Mesendoderm (in vitro differentiated cells): ENCODE data around the gene RUNX2.

Source experiments
- DNase-seq: peaks from one replicate; pipeline ENCODE4 v3.0.0; 2013
- H2AK5ac ChIP-seq: 2 replicates; pipeline ENCODE4 v1.6.1; 2013; ENCODE audit warnings: low read length, inconsistent platforms
- H2BK120ac ChIP-seq: 2 replicates; pipeline ENCODE4 v1.6.1; 2013; ENCODE audit warnings: low read depth, mild to moderate bottlenecking, low read length, moderate library complexity, mixed read lengths
- H2BK15ac ChIP-seq: replicated peaks from 2 replicates; pipeline ENCODE4 v1.6.1; 2013; ENCODE audit warnings: low read depth, mild to moderate bottlenecking, moderate library complexity
- H2BK5ac ChIP-seq: 2 replicates; pipeline ENCODE4 v1.6.1; 2013; ENCODE audit warnings: low read length, inconsistent platforms
- H3K18ac ChIP-seq: 2 replicates; pipeline ENCODE4 v1.6.1; 2013; ENCODE audit warnings: mild to moderate bottlenecking, low read length, mixed read lengths
- H3K23ac ChIP-seq: one replicate; pipeline ENCODE4 v1.6.1; 2013; ENCODE audit warnings: low read length
- H3K27ac ChIP-seq: 2 replicates; pipeline ENCODE4 v1.5.1; 2013; ENCODE audit warnings: low read depth, mild to moderate bottlenecking, inconsistent platforms, low read length, moderate library complexity
- H3K27me3 ChIP-seq: 2 replicates; pipeline ENCODE4 v1.6.1; 2013; ENCODE audit warnings: low read length, control low read depth, mild to moderate bottlenecking, inconsistent platforms; ENCODE audit not compliant: insufficient read depth, poor library complexity
- H3K36me3 ChIP-seq: 2 replicates; pipeline ENCODE4 v1.6.1; 2013; ENCODE audit warnings: low read length, inconsistent platforms; ENCODE audit not compliant: control insufficient read depth, insufficient read depth
- H3K4ac ChIP-seq: one replicate; pipeline ENCODE4 v1.6.1; 2013; ENCODE audit warnings: low read depth, mild to moderate bottlenecking, low read length, moderate library complexity
- H3K4me1 ChIP-seq: 2 replicates; pipeline ENCODE4 v1.6.1; 2013; ENCODE audit warnings: low read depth, low read length, inconsistent platforms; ENCODE audit not compliant: control insufficient read depth
- H3K4me2 ChIP-seq: 2 replicates; pipeline ENCODE4 v1.6.1; 2013; ENCODE audit warnings: low read length
- H3K4me3 ChIP-seq: 2 replicates; pipeline ENCODE4 v1.5.1; 2013; ENCODE audit warnings: mild to moderate bottlenecking, low read length
- H3K56ac ChIP-seq: one replicate; pipeline ENCODE4 v1.6.1; 2013; ENCODE audit warnings: low read length
- H3K79me1 ChIP-seq: 2 replicates; pipeline ENCODE4 v1.6.1; 2013; ENCODE audit warnings: low read length, inconsistent platforms
- H3K79me2 ChIP-seq: 2 replicates; pipeline ENCODE4 v1.6.1; 2013; ENCODE audit warnings: mild to moderate bottlenecking, low read length; ENCODE audit not compliant: control insufficient read depth, insufficient read depth
- H3K9ac ChIP-seq: 2 replicates; pipeline ENCODE4 v1.6.1; 2013; ENCODE audit warnings: low read length, inconsistent platforms
- H4K5ac ChIP-seq: one replicate; pipeline ENCODE4 v1.6.1; 2013; ENCODE audit warnings: low read length
- H4K8ac ChIP-seq: one replicate; pipeline ENCODE4 v1.6.1; 2013; ENCODE audit warnings: low read depth, mild to moderate bottlenecking, control low read depth, low read length, moderate library complexity
- WGBS: extraction: QIAGEN DNeasy Blood & Tissue Kit; methylation state at CpG from one replicate; pipeline ENCODE4 v1.1.7; 2013; ENCODE audit warnings: low lambda C conversion rate, missing lambda C conversion rate; ENCODE audit not compliant: insufficient coverage; ENCODE audit errors: extremely low coverage; 5-methylcytosine and 5-hydroxymethylcytosine counted together

RUNX2 gene

DNA sequence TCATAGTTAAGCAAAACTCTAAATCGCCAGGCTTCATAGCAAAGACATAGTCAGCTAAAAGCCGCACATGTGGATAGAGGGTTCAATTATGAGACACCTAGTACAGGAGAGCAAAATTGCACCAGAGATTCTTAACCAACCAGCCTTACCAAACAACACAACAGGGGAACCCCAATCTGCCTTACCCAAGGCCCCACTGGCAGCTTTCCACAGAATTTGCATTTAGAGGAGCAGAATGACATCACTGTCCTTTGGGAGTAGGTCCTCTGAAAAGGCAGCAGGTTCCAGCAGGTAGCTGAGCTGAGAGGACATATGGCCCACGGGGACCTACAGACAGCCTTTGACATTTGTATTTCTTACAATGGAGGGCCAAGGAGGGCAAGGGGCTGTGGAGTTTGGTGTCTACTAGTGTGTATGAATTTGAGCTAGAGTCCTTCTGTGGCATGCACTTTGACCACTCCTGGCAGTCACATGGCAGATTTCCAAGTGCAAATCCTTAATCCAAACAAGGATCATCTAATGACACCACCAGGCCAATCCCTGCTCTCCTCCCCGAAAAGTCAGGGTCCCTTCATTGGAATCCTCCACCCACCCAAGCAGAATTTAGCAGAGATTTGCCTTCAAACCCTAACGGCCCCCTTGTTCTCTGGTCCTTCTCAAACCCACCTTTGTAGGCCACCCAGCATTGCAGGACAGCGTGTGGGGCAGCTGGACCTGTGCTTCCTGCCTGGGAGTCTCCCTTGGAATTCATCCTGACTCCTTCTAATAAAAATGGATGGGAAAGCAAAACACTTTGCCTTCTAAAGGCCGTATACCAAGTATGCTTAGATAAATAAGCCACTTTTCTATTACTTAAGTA, 220.8 kb downstream of the RUNX2 start:
- Histone ChIP-seq H3K36me3 (no peaks in the 10 kb centered on the region), H3K4me3 (no peak overlapping the region), H3K9ac (no peak overlapping the region)

GRCh38 chr6:45552536-45552935, 224.4 kb downstream of the RUNX2 start:
- Histone ChIP-seq H3K79me2 (no peaks in the 10 kb centered on the region), H3K18ac (no peak overlapping the region), H3K4me3 (no peak overlapping the region), H3K4ac (no peak overlapping the region), H3K79me1 (no peaks in the 10 kb centered on the region), H3K27ac (no peak overlapping the region), H3K4me1 (no peaks in the 10 kb centered on the region), H4K8ac (no peak overlapping the region), H2BK5ac (no peak overlapping the region), H3K23ac (no peak overlapping the region), H2BK15ac (no peak overlapping the region), H4K5ac (no peak overlapping the region), H2AK5ac (no peak overlapping the region), H3K27me3 (no peaks in the 10 kb centered on the region), H3K9ac (no peak overlapping the region), H3K4me2 (no peak overlapping the region), H2BK120ac (no peak overlapping the region), H3K36me3 (no peaks in the 10 kb centered on the region), H3K56ac (no peak overlapping the region)
- DNase-seq = no peak
- no CpG with 5 or more reads among the region's 6 CpGs for WGBS

More for the DNA sequence above, 220.8 kb downstream of the RUNX2 start:
- H4K8ac ChIP-seq = no peak overlapping the region
- no peak overlapping the region for H3K56ac ChIP-seq
- H3K4me1 ChIP-seq = no peaks in the 10 kb centered on the region
- no peak overlapping the region for H2AK5ac ChIP-seq
- H3K79me1 ChIP-seq = no peaks in the 10 kb centered on the region
- H3K79me2 ChIP-seq = no peaks in the 10 kb centered on the region
- H2BK120ac ChIP-seq = no peak overlapping the region
- H2BK5ac ChIP-seq = no peak overlapping the region
- H3K23ac ChIP-seq = no peak overlapping the region
- no peak overlapping the region for H3K4me2 ChIP-seq
- no peak overlapping the region for H4K5ac ChIP-seq
- H3K27ac ChIP-seq = no peak overlapping the region
- DNase-seq = no peak
- H3K18ac ChIP-seq = no peak overlapping the region
- H2BK15ac ChIP-seq = no peak overlapping the region
- no CpG with 5 or more reads among the region's 7 CpGs for WGBS
- H3K27me3 ChIP-seq = no peaks in the 10 kb centered on the region
- H3K4ac ChIP-seq = no peak overlapping the region

DNA sequence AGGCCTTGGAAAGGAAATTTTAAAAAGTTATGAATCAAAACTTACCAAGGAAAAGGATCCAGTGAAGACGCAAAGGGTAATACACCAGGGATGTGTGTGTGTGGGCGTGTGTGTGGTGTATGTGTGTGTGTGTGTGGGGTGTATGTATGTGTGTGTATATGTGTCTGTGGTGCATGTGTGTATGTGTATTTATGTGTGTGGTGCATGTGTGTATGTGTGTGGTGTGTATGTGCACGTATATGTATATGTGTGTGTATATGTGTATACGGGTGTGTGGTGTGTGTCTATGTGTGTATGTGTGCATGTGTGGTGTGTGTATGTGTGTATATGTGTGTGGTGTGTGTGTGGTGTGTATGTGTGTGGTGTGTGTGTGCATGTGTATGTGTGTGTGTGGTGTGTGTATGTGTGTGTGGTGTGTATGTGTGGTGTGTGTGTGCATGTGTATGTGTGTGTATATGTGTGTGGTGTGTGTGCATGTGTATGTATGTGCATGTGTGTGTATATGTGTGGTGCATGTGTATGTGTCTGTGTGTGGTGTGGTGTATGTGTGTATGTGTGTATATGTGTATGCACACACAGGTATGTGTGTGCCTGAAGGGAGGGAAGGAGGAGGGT, 225.7 kb downstream of the RUNX2 start:
- Histone ChIP-seq H2BK120ac (no peak overlapping the region), H2BK5ac (no peak overlapping the region), H3K4me1 (no peaks in the 10 kb centered on the region), H4K8ac (no peak overlapping the region), H3K79me2 (no peaks in the 10 kb centered on the region), H3K36me3 (no peaks in the 10 kb centered on the region), H3K27me3 (no peaks in the 10 kb centered on the region), H3K9ac (no peak overlapping the region), H3K18ac (no peak overlapping the region), H3K23ac (no peak overlapping the region), H3K27ac (no peak overlapping the region), H2AK5ac (no peak overlapping the region), H2BK15ac (no peak overlapping the region), H3K4me2 (no peak overlapping the region), H3K79me1 (no peaks in the 10 kb centered on the region), H3K4ac (no peak overlapping the region), H3K4me3 (no peak overlapping the region), H3K56ac (no peak overlapping the region), H4K5ac (no peak overlapping the region)
- 100% methylated on average over 1 of the region's 4 CpGs for WGBS
- no peak for DNase-seq

DNA sequence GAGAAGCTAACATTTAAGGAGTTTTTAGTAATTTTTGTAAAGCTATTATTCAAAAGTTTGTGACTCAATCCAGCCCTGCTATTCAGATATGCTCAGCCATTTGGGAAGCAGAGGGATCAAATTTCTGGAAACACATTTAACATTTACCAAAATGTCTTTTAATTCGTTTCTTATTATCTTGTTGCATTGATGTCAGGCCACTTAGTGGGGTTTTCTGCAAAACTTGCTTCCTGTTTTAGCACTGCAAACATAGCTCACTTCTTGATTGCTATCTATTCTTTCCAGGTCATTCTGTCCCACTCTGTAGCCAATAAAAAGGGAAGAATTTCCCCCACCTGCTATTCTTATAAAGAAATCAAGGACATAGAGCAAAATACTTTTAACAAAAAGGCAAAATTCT, 226.5 kb downstream of the RUNX2 start:
- H3K9ac ChIP-seq = no peak overlapping the region
- no peak overlapping the region for H2AK5ac ChIP-seq
- H3K56ac ChIP-seq = no peak overlapping the region
- H3K18ac ChIP-seq = no peak overlapping the region
- H2BK5ac ChIP-seq = no peak overlapping the region
- H2BK120ac ChIP-seq = no peak overlapping the region
- no peaks in the 10 kb centered on the region for H3K79me2 ChIP-seq
- no peak overlapping the region for H3K4me2 ChIP-seq
- H4K5ac ChIP-seq = no peak overlapping the region
- no peak overlapping the region for H3K23ac ChIP-seq
- WGBS = no CpG with 5 or more reads among the region's 1 CpG
- H3K27me3 ChIP-seq = no peaks in the 10 kb centered on the region
- no peak overlapping the region for H4K8ac ChIP-seq
- H2BK15ac ChIP-seq = no peak overlapping the region
- no peak overlapping the region for H3K4me3 ChIP-seq
- H3K79me1 ChIP-seq = no peaks in the 10 kb centered on the region
- no peak for DNase-seq
- no peaks in the 10 kb centered on the region for H3K36me3 ChIP-seq
- no peaks in the 10 kb centered on the region for H3K4me1 ChIP-seq
- no peak overlapping the region for H3K4ac ChIP-seq
- no peak overlapping the region for H3K27ac ChIP-seq

GRCh38 chr6:45555981-45556771, 228.0 kb downstream of the RUNX2 start:
- H3K56ac ChIP-seq = no peak overlapping the region
- no peaks in the 10 kb centered on the region for H3K36me3 ChIP-seq
- no peaks in the 10 kb centered on the region for H3K79me2 ChIP-seq
- H3K9ac ChIP-seq = no peak overlapping the region
- H3K23ac ChIP-seq = no peak overlapping the region
- H3K4me1 ChIP-seq = no peaks in the 10 kb centered on the region
- H3K27me3 ChIP-seq = no peaks in the 10 kb centered on the region
- H3K4ac ChIP-seq = no peak overlapping the region
- no peak overlapping the region for H3K4me3 ChIP-seq
- WGBS = no CpG with 5 or more reads among the region's 14 CpGs
- H2BK120ac ChIP-seq = no peak overlapping the region
- no peak overlapping the region for H3K4me2 ChIP-seq
- no peak for DNase-seq
- no peak overlapping the region for H4K5ac ChIP-seq
- no peak overlapping the region for H3K18ac ChIP-seq
- H3K27ac ChIP-seq = no peak overlapping the region
- no peaks in the 10 kb centered on the region for H3K79me1 ChIP-seq
- no peak overlapping the region for H2BK15ac ChIP-seq
- H2BK5ac ChIP-seq = no peak overlapping the region
- H4K8ac ChIP-seq = no peak overlapping the region
- H2AK5ac ChIP-seq = no peak overlapping the region
